Erythroblast (primary cell): ENCODE results near the gene HERC2.

Source experiments
- GATA1 ChIP-seq: IDR thresholded peaks from 2 replicates; pipeline ENCODE4 v1.6.1; 2011; ENCODE audit warnings: low read depth, mild to moderate bottlenecking, control low read depth, low read length, moderate library complexity
- POLR2A ChIP-seq: IDR thresholded peaks from 2 replicates; pipeline ENCODE4 v1.6.1; 2011; ENCODE audit warnings: mild to moderate bottlenecking, low read length

DNA sequence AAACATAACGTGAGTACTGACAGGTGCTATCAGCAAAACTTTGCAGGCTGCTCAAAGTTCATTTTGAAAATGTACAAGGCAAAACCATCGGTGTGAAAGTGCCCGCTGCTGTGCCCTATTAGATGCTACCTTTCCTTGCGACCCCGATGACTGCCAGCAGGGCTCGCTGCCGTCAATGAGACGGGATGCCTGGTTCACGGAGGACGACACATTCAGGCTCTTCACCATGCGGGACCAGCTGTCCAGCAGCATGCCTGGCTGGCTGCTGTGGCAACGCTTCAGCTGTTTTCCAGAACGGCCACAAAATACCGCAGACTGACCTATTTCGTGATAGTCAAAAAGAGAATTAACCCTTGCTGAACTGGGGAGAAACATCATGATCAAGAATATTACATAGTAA lies 130.1 kb downstream of the HERC2 start:
- TF ChIP-seq POLR2A (no peak), GATA1 (no peak)
